ENCODE measurements around the gene PRKCA.

- TF ChIP-seq CTCF (IDR thresholded peaks at IDR 0.05): no peak
- TF ChIP-seq POLR2A (IDR thresholded peaks at IDR 0.05): no peak
Observed at GRCh38 chr17:66401364-66401763, 99.0 kb downstream of the PRKCA start.
